CD14-positive monocyte (primary cell): ENCODE measurements around the gene IKBKE. TPM values are rescaled to one million over a fixed set of nuclear protein-coding genes. Genes with fewer than 3 reads are reported as not detected.

ENCODE experiments used
- DNase-seq, 3 donors: peaks; one replicate each; pipeline ENCODE4 v3.0.0-alpha.2; 2011 to 2022
- H2AFZ ChIP-seq: 2 replicates; pipeline ENCODE4 v1.6.0; 2012; ENCODE audit warnings: mild to moderate bottlenecking, low read depth, low read length, inconsistent platforms; ENCODE audit not compliant: insufficient read depth, poor library complexity, severe bottlenecking
- H3K27ac ChIP-seq, 2 donors: 1 replicate in 1 of 2; 2 replicates in 1 of 2; pipeline ENCODE4 v1.5.1; 2012 to 2013; ENCODE audit warnings: low read length in 2 of 2, control low read depth in 1 of 2, inconsistent platforms in 1 of 2, low read depth in 1 of 2, mild to moderate bottlenecking in 1 of 2
- H3K27me3 ChIP-seq, 2 donors: one replicate each; pipeline versions ENCODE4 v1.6.0 to v1.6.1; 2011 to 2013; ENCODE audit warnings: low read length in 2 of 2; ENCODE audit not compliant: control insufficient read depth in 2 of 2, insufficient read depth in 2 of 2
- H3K36me3 ChIP-seq, 2 donors: replicated peaks in 1 of 2; 1 replicate in 1 of 2; 2 replicates in 1 of 2; pipeline versions ENCODE4 v1.5.1 to v1.6.1; 2012 to 2013; ENCODE audit warnings: low read length in 2 of 2, control low read depth in 1 of 2, inconsistent platforms in 1 of 2, mild to moderate bottlenecking in 1 of 2; ENCODE audit not compliant: insufficient read depth in 2 of 2, control insufficient read depth in 1 of 2
- H3K4me1 ChIP-seq, 2 donors: 1 replicate in 1 of 2; 2 replicates in 1 of 2; pipeline versions ENCODE4 v1.5.1 to v1.6.1; 2012 to 2013; ENCODE audit warnings: low read length in 2 of 2, control low read depth in 1 of 2, inconsistent platforms in 1 of 2, mild to moderate bottlenecking in 1 of 2, moderate library complexity in 1 of 2; ENCODE audit not compliant: insufficient read depth in 2 of 2, control insufficient read depth in 1 of 2
- H3K4me2 ChIP-seq: replicated peaks from 2 replicates; pipeline ENCODE3; 2012; ENCODE audit warnings: low read length, moderate library complexity, mild to moderate bottlenecking; ENCODE audit not compliant: poor library complexity, severe bottlenecking; ENCODE audit errors: extremely low read depth
- H3K4me3 ChIP-seq, 3 experiments: fragments of 200-600 bp in 1 of 3; sonication (generic) in 1 of 3; replicated peaks in 1 of 3; 1 replicate in 2 of 3; 2 replicates in 1 of 3; pipeline ENCODE4 v1.5.1; 2011 to 2013; ENCODE audit warnings: low read length in 3 of 3, mild to moderate bottlenecking in 3 of 3, control low read depth in 2 of 3, low read depth in 2 of 3, inconsistent platforms in 1 of 3, moderate library complexity in 1 of 3
- H3K79me2 ChIP-seq: 2 replicates; pipeline ENCODE4 v1.6.0; 2012; ENCODE audit warnings: mild to moderate bottlenecking, control low read depth, inconsistent platforms, low read length, moderate library complexity; ENCODE audit not compliant: insufficient read depth
- H3K9ac ChIP-seq: 2 replicates; pipeline ENCODE4 v1.6.0; 2017; ENCODE audit warnings: low read length, mild to moderate bottlenecking; ENCODE audit not compliant: insufficient read depth, poor library complexity, severe bottlenecking
- H3K9me3 ChIP-seq, 2 donors: replicated peaks in 1 of 2; 1 replicate in 1 of 2; 2 replicates in 1 of 2; pipeline versions ENCODE4 v1.5.1 to v1.6.1; 2012 to 2013; ENCODE audit warnings: low read length in 2 of 2, control low read depth in 1 of 2; ENCODE audit not compliant: control insufficient read depth in 1 of 2, insufficient read depth in 1 of 2
- H4K20me1 ChIP-seq: 2 replicates; pipeline ENCODE4 v1.6.0; 2012; ENCODE audit warnings: mild to moderate bottlenecking, low read length, control low read depth, moderate library complexity; ENCODE audit not compliant: insufficient read depth
- H3K27ac Mint-ChIP-seq, 7 donors: one replicate each; pipeline ENCODE4 v1.8.0; 2020; ENCODE audit warnings: mild to moderate bottlenecking in 7 of 7, mixed read lengths in 7 of 7, moderate library complexity in 6 of 7, inconsistent platforms in 2 of 7
- H3K27me3 Mint-ChIP-seq, 3 donors: one replicate each; pipeline ENCODE4 v1.8.0; 2021 to 2022; ENCODE audit warnings: low read depth in 3 of 3, mild to moderate bottlenecking in 3 of 3, mixed read lengths in 3 of 3, moderate library complexity in 3 of 3, inconsistent platforms in 1 of 3
- H3K36me3 Mint-ChIP-seq, 2 donors: one replicate each; pipeline ENCODE4 v1.8.0; 2020; ENCODE audit warnings: mixed read lengths in 2 of 2, inconsistent platforms in 1 of 2, mild to moderate bottlenecking in 1 of 2
- H3K4me1 Mint-ChIP-seq: one replicate; pipeline ENCODE4 v1.8.0; 2020; ENCODE audit warnings: mild to moderate bottlenecking, mixed read lengths
- H3K4me3 Mint-ChIP-seq, 2 donors: one replicate each; pipeline ENCODE4 v1.8.0; 2020; ENCODE audit warnings: mild to moderate bottlenecking in 2 of 2, mixed read lengths in 2 of 2, moderate library complexity in 1 of 2
- H3K9me3 Mint-ChIP-seq, 7 donors: one replicate each; pipeline ENCODE4 v1.8.0; 2020 to 2022; ENCODE audit warnings: mixed read lengths in 7 of 7, mild to moderate bottlenecking in 6 of 7, moderate library complexity in 6 of 7, inconsistent platforms in 2 of 7
- CTCF ChIP-seq: fragments of 200-600 bp; IDR thresholded peaks from one replicate; pipeline ENCODE4 v1.8.0; 2022; ENCODE audit warnings: antibody characterized with exemption, mild to moderate bottlenecking
- WGBS: methylation state at CpG from one replicate; pipeline ENCODE4 v1.1.5; 2013; ENCODE audit warnings: missing lambda C conversion rate; ENCODE audit not compliant: insufficient coverage; 5-methylcytosine and 5-hydroxymethylcytosine counted together
- intact Hi-C, 2 donors: fragments of 100-400 bp; cut with micrococcal nuclease; formaldehyde crosslinking; loops; one replicate each; pipeline versions ENCODE4 v1.15.0 to v1.15.1; 2023
- polyA plus RNA-seq, 3 donors: library from polyadenylated mRNA; depleted of rRNA in 1 of 3; unstranded in 2 of 3; stranded (reverse) in 1 of 3; fragments of 300-500 nt in 2 of 3; fragments of >200 nt in 1 of 3; fragmentation: Illumina TruSeq in 2 of 3; gene quantifications; 1 replicate in 2 of 3; 2 replicates in 1 of 3; pipeline ENCODE4 v1.2.3, GENCODE V29; 2012 to 2021

Gene IKBKE
- polyA plus RNA-seq, 3 donors = 35.6 to 40.7 (median 37.6) TPM

GRCh38 chr1:206484901-206485300 lies 14.6 kb downstream of the IKBKE start:
- H3K27me3 Mint-ChIP-seq = peaks cover 0 to 2% (median 0%) of the 10 kb centered on the region in 3 donors
- no peak overlapping the region for H2AFZ ChIP-seq
- peaks cover 15% of the 10 kb centered on the region for H3K4me1 Mint-ChIP-seq
- H3K27ac ChIP-seq = no peak overlapping the region
- DNase-seq = no peak
- peaks cover 86 to 93% of the 10 kb centered on the region in 2 donors for H3K36me3 ChIP-seq
- no peak overlapping the region for H3K9ac ChIP-seq
- H3K27ac Mint-ChIP-seq = no peak overlapping the region
- H3K9me3 Mint-ChIP-seq = no peaks in the 10 kb centered on the region
- intact Hi-C loops = no loop called here
- TF ChIP-seq CTCF = no peak
- H4K20me1 ChIP-seq = peaks cover 54% of the 10 kb centered on the region
- no peak overlapping the region for H3K4me3 ChIP-seq
- no peak overlapping the region for H3K4me2 ChIP-seq
- H3K36me3 Mint-ChIP-seq = peaks cover 72 to 80% of the 10 kb centered on the region in 2 donors
- no peak overlapping the region for H3K4me3 Mint-ChIP-seq
- no peaks in the 10 kb centered on the region for H3K9me3 ChIP-seq
- WGBS = 97% methylated on average over 10 of the region's 10 CpGs
- H3K79me2 ChIP-seq = no peaks in the 10 kb centered on the region
- H3K27me3 ChIP-seq = no peaks in the 10 kb centered on the region
- H3K4me1 ChIP-seq = peaks cover 13 to 16% of the 10 kb centered on the region in 2 donors

- H3K9ac ChIP-seq = no peak overlapping the region
- H3K27me3 ChIP-seq = no peaks in the 10 kb centered on the region
- H4K20me1 ChIP-seq = peaks cover 49% of the 10 kb centered on the region
- no peaks in the 10 kb centered on the region for H3K79me2 ChIP-seq
- no peak overlapping the region for H3K4me3 Mint-ChIP-seq
- H3K36me3 Mint-ChIP-seq = peaks cover 76 to 81% of the 10 kb centered on the region in 2 donors
- no peaks in the 10 kb centered on the region for H3K9me3 Mint-ChIP-seq
- H2AFZ ChIP-seq = no peak overlapping the region
- peak overlapping the region in 5 of 7 donors; percentile 33 to 82 (median 64) for H3K27ac Mint-ChIP-seq
- H3K27ac ChIP-seq = peak overlapping the region in 1 of 2 donors; percentile 33
- no peak overlapping the region for H3K4me2 ChIP-seq
- no peak for TF ChIP-seq CTCF
- peaks cover 0 to 2% (median 0%) of the 10 kb centered on the region in 3 donors for H3K27me3 Mint-ChIP-seq
- intact Hi-C loops = no loop called here
- peaks cover 15% of the 10 kb centered on the region for H3K4me1 Mint-ChIP-seq
- H3K9me3 ChIP-seq = no peaks in the 10 kb centered on the region
- DNase-seq = no peak
- peaks cover 13 to 16% of the 10 kb centered on the region in 2 donors for H3K4me1 ChIP-seq
- peaks cover 90 to 95% of the 10 kb centered on the region in 2 donors for H3K36me3 ChIP-seq
- no peak overlapping the region for H3K4me3 ChIP-seq
- 100% methylated on average over 2 of the region's 15 CpGs for WGBS
Observed at GRCh38 chr1:206486995-206487788, 16.9 kb downstream of the IKBKE start.
